Stimulated activated CD8-positive, alpha-beta memory T cell treated with anti-CD3 and anti-CD28 coated beads, Interleukin-15, amount 100 ng/mL, for 48 hours (primary cell): Measurements from ENCODE around the gene TRAF7.
A peak's percentile ranks its signal among the peaks of the same experiment; 100 is the strongest.
"Not testable (repeated sequence)": the region's sequence is repeated elsewhere in the genome, so short reads cannot be mapped to it uniquely, and the experiment has no call there.

Source experiments
- DNase-seq, 2 donors: peaks; one replicate each; pipeline ENCODE4 v3.0.0-alpha.2; 2020; ENCODE audit warnings: low read depth in 2 of 2

Gene TRAF7

GRCh38 chr16:2199621-2200139 lies 44.1 kb downstream of the TRAF7 start:
- no peak for DNase-seq

- no peak for DNase-seq
These were observed 44.7 kb downstream of the TRAF7 start for GRCh38 chr16:2200313-2200712.

GRCh38 chr16:2203119-2203688 lies 47.6 kb downstream of the TRAF7 start:
- not testable (repeated sequence) for DNase-seq

GRCh38 chr16:2204416-2205103 lies 49.0 kb downstream of the TRAF7 start:
- DNase-seq, result no peak

GRCh38 chr16:2205104-2205966 lies 49.8 kb downstream of the TRAF7 start, which contains the start of gene MLST8:
TSS of gene MLST8 (plus strand) at chr16:2205454. CDS start at chr16:2206086, 632 bp downstream.
- peak; percentile 79 to 84 for DNase-seq

GRCh38 chr16:2205967-2206313 lies 50.4 kb downstream of the TRAF7 start:
- DNase-seq, result no peak

- no peak for DNase-seq
These were observed 50.8 kb downstream of the TRAF7 start for GRCh38 chr16:2206420-2206779.

GRCh38 chr16:2206780-2207433 lies 51.3 kb downstream of the TRAF7 start:
- no peak for DNase-seq

- DNase-seq, result no peak
These were observed 52.3 kb downstream of the TRAF7 start for GRCh38 chr16:2207872-2208271.

- DNase-seq, result no peak
These were observed 52.7 kb downstream of the TRAF7 start for GRCh38 chr16:2208308-2208707.

GRCh38 chr16:2208772-2209171 lies 53.2 kb downstream of the TRAF7 start:
- no peak for DNase-seq

- no peak for DNase-seq
These were observed 53.9 kb downstream of the TRAF7 start for GRCh38 chr16:2209258-2210008.

- DNase-seq, result no peak
These were observed 54.4 kb downstream of the TRAF7 start for GRCh38 chr16:2210009-2210332.

GRCh38 chr16:2210386-2211365 lies 55.1 kb downstream of the TRAF7 start, which contains the start of gene BRICD5:
TSS of gene BRICD5 (minus strand) at chr16:2210863. CDS start at chr16:2210833, 30 bp downstream.
- no peak for DNase-seq

GRCh38 chr16:2211923-2212347 lies 56.4 kb downstream of the TRAF7 start:
- no peak for DNase-seq

GRCh38 chr16:2212362-2213324 lies 57.1 kb downstream of the TRAF7 start:
- DNase-seq, result no peak

GRCh38 chr16:2213817-2214718 lies 58.5 kb downstream of the TRAF7 start:
- DNase-seq, result no peak

GRCh38 chr16:2214719-2214968 lies 59.1 kb downstream of the TRAF7 start, which contains the start of gene PGP:
TSS of gene PGP (minus strand) at chr16:2214840. CDS start at chr16:2214777, 63 bp downstream.
- no peak for DNase-seq
